HG03521 (cell line): ENCODE results near the gene MOV10L1.
"Not testable (repeated sequence)": the region's sequence is repeated elsewhere in the genome, so short reads cannot be mapped to it uniquely, and the experiment has no call there.

Experiments used
- ATAC-seq: cut with Tn5 transposase; IDR thresholded peaks from one replicate; pipeline ENCODE4 v1.9.1; 2021; ENCODE audit warnings: mild to moderate bottlenecking, moderate library complexity; ENCODE audit not compliant: unreplicated experiment

Gene MOV10L1

GRCh38 chr22:50151571-50152537 is 62.0 kb downstream of the MOV10L1 start:
- ATAC-seq, result no peak

GRCh38 chr22:50153056-50153755 is 63.4 kb downstream of the MOV10L1 start:
- no peak for ATAC-seq

GRCh38 chr22:50153756-50154140 is 63.9 kb downstream of the MOV10L1 start:
- ATAC-seq, result no peak

- ATAC-seq, result no peak
Observed at GRCh38 chr22:50157709-50158375, 68.0 kb downstream of the MOV10L1 start.

GRCh38 chr22:50160947-50161346 is 71.1 kb downstream of the MOV10L1 start:
- ATAC-seq, result no peak

GRCh38 chr22:50161508-50162390 is 71.9 kb downstream of the MOV10L1 start:
- ATAC-seq, result no peak

GRCh38 chr22:50162391-50162956 is 72.7 kb downstream of the MOV10L1 start:
- no peak for ATAC-seq

GRCh38 chr22:50165436-50166123 is 75.8 kb downstream of the MOV10L1 start:
- no peak for ATAC-seq

GRCh38 chr22:50167689-50168489 is 78.1 kb downstream of the MOV10L1 start:
- ATAC-seq, result no peak

- ATAC-seq, result not testable (repeated sequence)
Observed at GRCh38 chr22:50168490-50169180, 78.8 kb downstream of the MOV10L1 start.

- no peak for ATAC-seq
Observed at GRCh38 chr22:50169181-50169759, 79.5 kb downstream of the MOV10L1 start.

- no peak for ATAC-seq
Observed at GRCh38 chr22:50169774-50170341, 80.1 kb downstream of the MOV10L1 start.

- no peak for ATAC-seq
Observed at GRCh38 chr22:50170453-50171318, 80.9 kb downstream of the MOV10L1 start, which contains the start of gene PANX2. TSS of gene PANX2 (plus strand) at chr22:50170731. CDS start at chr22:50170731, 0 bp downstream.

GRCh38 chr22:50171319-50171964 is 81.6 kb downstream of the MOV10L1 start:
- ATAC-seq, result no peak

- no peak for ATAC-seq
Observed at GRCh38 chr22:50171965-50172421, 82.2 kb downstream of the MOV10L1 start.
